Fibroblast of lung (primary cell): ENCODE measurements around the gene EMC8. TPM values are rescaled to one million over a fixed set of nuclear protein-coding genes. Genes with fewer than 3 reads are reported as not detected.

Experiments
- DNase-seq, 2 donors: peaks; one replicate each; pipeline versions ENCODE4 v3.0.0 to v3.0.0-alpha.2; 2010; ENCODE audit warnings: low read depth in 2 of 2
- H2AFZ ChIP-seq: 2 replicates; pipeline ENCODE4 v1.5.1; 2012; ENCODE audit warnings: low read length, control low read depth, inconsistent platforms
- H3K27ac ChIP-seq: 2 replicates; pipeline ENCODE4 v1.5.1; 2011; ENCODE audit warnings: low read length, control low read depth; ENCODE audit not compliant: insufficient read depth
- H3K27me3 ChIP-seq: 2 replicates; pipeline ENCODE4 v1.5.1; 2011; ENCODE audit warnings: mild to moderate bottlenecking, low read length; ENCODE audit not compliant: control insufficient read depth, insufficient read depth
- H3K36me3 ChIP-seq: 2 replicates; pipeline ENCODE4 v1.5.1; 2011; ENCODE audit warnings: low read length; ENCODE audit not compliant: control insufficient read depth, insufficient read depth
- H3K4me1 ChIP-seq: 2 replicates; pipeline ENCODE4 v1.5.1; 2011; ENCODE audit warnings: low read length; ENCODE audit not compliant: control insufficient read depth, insufficient read depth; ENCODE audit errors: extremely low read depth
- H3K4me2 ChIP-seq: 2 replicates; pipeline ENCODE4 v1.5.1; 2011; ENCODE audit warnings: low read length, control low read depth; ENCODE audit not compliant: insufficient read depth; ENCODE audit errors: extremely low read depth
- H3K4me3 ChIP-seq, 4 experiments: fragments of 200-600 bp in 1 of 4; sonication (generic) in 1 of 4; replicated peaks in 1 of 4; 2 replicates each; pipeline ENCODE4 v1.5.1; 2011 to 2016; ENCODE audit warnings: low read length in 4 of 4, low read depth in 3 of 4, mild to moderate bottlenecking in 3 of 4, control low read depth in 2 of 4, inconsistent platforms in 1 of 4, mixed read lengths in 1 of 4; ENCODE audit not compliant: insufficient read depth in 1 of 4; ENCODE audit errors: control extremely low read depth in 1 of 4
- H3K79me2 ChIP-seq: 2 replicates; pipeline ENCODE4 v1.5.1; 2012; ENCODE audit warnings: mild to moderate bottlenecking, low read length, inconsistent platforms; ENCODE audit not compliant: control insufficient read depth, insufficient read depth
- H3K9ac ChIP-seq: 2 replicates; pipeline ENCODE4 v1.5.1; 2011; ENCODE audit warnings: mild to moderate bottlenecking, low read length, control low read depth; ENCODE audit not compliant: insufficient read depth
- H3K9me3 ChIP-seq: 2 replicates; pipeline ENCODE4 v1.5.1; 2012; ENCODE audit warnings: low read depth, low read length; ENCODE audit not compliant: control insufficient read depth, insufficient read depth
- H4K20me1 ChIP-seq: 2 replicates; pipeline ENCODE4 v1.5.1; 2011; ENCODE audit warnings: low read length; ENCODE audit not compliant: control insufficient read depth, insufficient read depth; ENCODE audit errors: extremely low read depth
- CTCF ChIP-seq, 2 donors: IDR thresholded peaks in 1 of 2; conservative IDR thresholded peaks in 1 of 2; 1 replicate in 1 of 2; 2 replicates in 1 of 2; pipeline ENCODE4 v1.5.1; 2011 to 2012; ENCODE audit warnings: low read length in 2 of 2, control low read depth in 1 of 2, inconsistent platforms in 1 of 2, low read depth in 1 of 2, mild to moderate bottlenecking in 1 of 2
- EZH2 ChIP-seq: IDR thresholded peaks from 2 replicates; pipeline ENCODE4 v1.5.1; 2012; ENCODE audit warnings: low read length, control low read depth, mild to moderate bottlenecking; ENCODE audit errors: missing control alignments
- polyA plus RNA-seq, 2 donors: library from polyadenylated mRNA; depleted of rRNA in 1 of 2; stranded (reverse) in 1 of 2; unstranded in 1 of 2; fragments of >200 nt; gene quantifications; 2 replicates each; pipeline ENCODE4 v1.2.1, GENCODE V29; 2011 to 2012; ENCODE audit warnings: missing spikeins in 1 of 2
- total RNA-seq: library from RNA; depleted of rRNA; stranded (reverse); fragments of >200 nt; gene quantifications from 2 replicates; pipeline ENCODE4 v1.2.1, GENCODE V29; 2014

Gene EMC8
- total and polyA plus RNA-seq, 2 donors (not counting 1 experiment from before 2014, with no cell fraction given): 25.1 to 25.9 TPM

- Histone ChIP-seq H3K4me1 (no peaks in the 10 kb centered on the region), H3K9ac (no peak overlapping the region), H4K20me1 (no peaks in the 10 kb centered on the region), H3K4me2 (no peak overlapping the region), H3K79me2 (no peaks in the 10 kb centered on the region), H3K27ac (no peak overlapping the region), H3K9me3 (no peaks in the 10 kb centered on the region), H2AFZ (no peak overlapping the region), H3K27me3 (peaks cover 13% of the 10 kb centered on the region), H3K4me3 (no peak overlapping the region), H3K36me3 (no peaks in the 10 kb centered on the region)
- TF ChIP-seq EZH2: no peak
- no peak for TF ChIP-seq CTCF (conservative IDR thresholded peaks at IDR 0.05 in 1 of 2, IDR thresholded peaks at IDR 0.05 in 1 of 2; ENCODE audit: low read depth in 1 of 2, low read length in 2 of 2)
- no peak for DNase-seq
These were observed 43.5 kb upstream of the EMC8 start for GRCh38 chr16:85842848-85843247.

DNA sequence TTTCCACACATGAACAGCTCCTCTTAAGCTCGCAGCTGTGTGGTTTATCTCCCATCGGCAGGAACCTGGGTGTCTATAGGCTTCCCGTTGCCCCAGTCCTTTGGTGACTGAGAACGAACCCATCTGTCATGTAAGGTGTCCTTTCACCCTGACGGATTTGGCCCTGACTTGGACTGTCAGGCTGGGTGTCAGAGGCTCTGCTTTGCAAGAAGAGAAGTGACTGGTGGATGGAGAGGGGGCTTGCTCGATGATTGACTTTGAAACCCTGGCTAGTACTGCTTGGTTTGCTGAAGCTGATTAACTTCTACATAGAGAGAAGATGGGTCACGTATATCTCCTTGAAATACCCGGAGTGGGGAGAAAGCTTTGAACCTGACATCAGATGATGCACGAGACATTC, 43.1 kb upstream of the EMC8 start:
- Histone ChIP-seq H3K9me3 (no peaks in the 10 kb centered on the region), H2AFZ (no peak overlapping the region), H3K4me1 (no peaks in the 10 kb centered on the region), H3K27ac (no peak overlapping the region), H3K36me3 (no peaks in the 10 kb centered on the region), H4K20me1 (no peaks in the 10 kb centered on the region), H3K27me3 (peaks cover 13% of the 10 kb centered on the region), H3K4me2 (no peak overlapping the region), H3K79me2 (no peaks in the 10 kb centered on the region), H3K4me3 (no peak overlapping the region), H3K9ac (no peak overlapping the region)
- TF ChIP-seq CTCF (conservative IDR thresholded peaks at IDR 0.05 in 1 of 2, IDR thresholded peaks at IDR 0.05 in 1 of 2; ENCODE audit: low read depth in 1 of 2, low read length in 2 of 2): no peak
- TF ChIP-seq EZH2: no peak
- DNase-seq: no peak

DNA sequence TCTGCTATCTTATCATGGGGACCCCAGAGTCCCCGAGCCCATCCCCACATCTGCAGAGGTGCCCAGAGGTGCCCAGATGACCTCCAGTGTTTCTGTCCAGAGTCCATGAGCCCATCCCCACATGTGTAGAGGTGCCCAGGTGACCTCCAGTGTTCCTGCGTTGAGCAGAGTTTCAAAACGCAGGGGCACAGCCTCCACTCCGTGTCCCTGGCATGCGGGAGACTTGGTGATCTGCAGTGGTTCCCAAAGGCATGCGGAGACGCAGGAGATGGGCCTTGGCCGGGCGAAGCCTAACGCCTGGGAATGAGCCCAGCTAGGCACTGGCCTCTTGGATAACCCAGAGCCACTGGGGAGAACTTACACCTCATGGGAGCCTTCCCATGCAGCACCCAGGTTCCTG, 41.5 kb upstream of the EMC8 start:
- Histone ChIP-seq H3K9me3 (no peaks in the 10 kb centered on the region), H3K4me3 (no peak overlapping the region), H3K36me3 (no peaks in the 10 kb centered on the region), H3K27me3 (peaks cover 13% of the 10 kb centered on the region), H4K20me1 (no peaks in the 10 kb centered on the region), H3K79me2 (no peaks in the 10 kb centered on the region), H3K4me1 (no peaks in the 10 kb centered on the region), H3K4me2 (no peak overlapping the region), H3K9ac (no peak overlapping the region), H3K27ac (no peak overlapping the region), H2AFZ (no peak overlapping the region)
- DNase-seq: no peak
- no peak for TF ChIP-seq EZH2
- no peak for TF ChIP-seq CTCF (conservative IDR thresholded peaks at IDR 0.05 in 1 of 2, IDR thresholded peaks at IDR 0.05 in 1 of 2; ENCODE audit: low read depth in 1 of 2, low read length in 2 of 2)
